AG08396 (cell line): ENCODE measurements around the gene DYNLT2.

Source experiments
- DNase-seq: peaks from one replicate; pipeline ENCODE4 v3.0.0; 2012; ENCODE audit warnings: low spot score, mixed read lengths

Gene DYNLT2

GRCh38 chr6:169751242-169752073 is at the start of gene DYNLT2, which contains the start of gene ERMARD:
TSS of gene DYNLT2 (minus strand) at chr6:169751572. CDS start at chr6:169751458, 114 bp downstream.
TSS of gene ERMARD (plus strand) at chr6:169751622. CDS start at chr6:169751658, 36 bp downstream.
- peak; percentile 96 for DNase-seq

GRCh38 chr6:169800668-169801395 is 49.5 kb upstream of the DYNLT2 start:
- DNase-seq = peak; percentile 75

GRCh38 chr6:169800116-169800667 is 48.8 kb upstream of the DYNLT2 start:
- DNase-seq = no peak

DNA sequence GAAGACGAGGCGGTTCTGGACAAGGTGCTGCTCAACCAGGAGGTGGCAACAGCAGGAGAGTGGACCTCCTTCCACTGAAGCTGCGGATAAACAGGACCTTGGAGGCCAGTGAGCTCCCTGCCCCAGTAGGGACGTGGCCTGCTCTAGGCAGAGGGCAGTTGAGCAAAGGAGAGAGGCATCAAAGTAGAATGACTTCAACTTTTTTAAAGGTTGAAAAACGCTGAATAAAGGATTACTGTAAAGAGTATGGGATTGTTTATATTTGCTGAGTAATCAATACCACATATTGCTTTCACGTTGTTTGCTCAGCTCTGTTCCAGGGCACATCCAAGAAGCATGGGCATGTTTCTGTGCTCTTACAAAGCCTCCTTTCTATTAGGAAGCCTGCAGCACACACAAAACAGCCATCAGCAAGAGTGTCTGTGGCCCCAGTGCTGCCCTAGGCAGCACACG is 48.1 kb upstream of the DYNLT2 start:
- no peak for DNase-seq

- no peak for DNase-seq
Observed at GRCh38 chr6:169798764-169799473, 47.5 kb upstream of the DYNLT2 start.

- DNase-seq = no peak
Observed at GRCh38 chr6:169795196-169795595, 43.8 kb upstream of the DYNLT2 start.

DNA sequence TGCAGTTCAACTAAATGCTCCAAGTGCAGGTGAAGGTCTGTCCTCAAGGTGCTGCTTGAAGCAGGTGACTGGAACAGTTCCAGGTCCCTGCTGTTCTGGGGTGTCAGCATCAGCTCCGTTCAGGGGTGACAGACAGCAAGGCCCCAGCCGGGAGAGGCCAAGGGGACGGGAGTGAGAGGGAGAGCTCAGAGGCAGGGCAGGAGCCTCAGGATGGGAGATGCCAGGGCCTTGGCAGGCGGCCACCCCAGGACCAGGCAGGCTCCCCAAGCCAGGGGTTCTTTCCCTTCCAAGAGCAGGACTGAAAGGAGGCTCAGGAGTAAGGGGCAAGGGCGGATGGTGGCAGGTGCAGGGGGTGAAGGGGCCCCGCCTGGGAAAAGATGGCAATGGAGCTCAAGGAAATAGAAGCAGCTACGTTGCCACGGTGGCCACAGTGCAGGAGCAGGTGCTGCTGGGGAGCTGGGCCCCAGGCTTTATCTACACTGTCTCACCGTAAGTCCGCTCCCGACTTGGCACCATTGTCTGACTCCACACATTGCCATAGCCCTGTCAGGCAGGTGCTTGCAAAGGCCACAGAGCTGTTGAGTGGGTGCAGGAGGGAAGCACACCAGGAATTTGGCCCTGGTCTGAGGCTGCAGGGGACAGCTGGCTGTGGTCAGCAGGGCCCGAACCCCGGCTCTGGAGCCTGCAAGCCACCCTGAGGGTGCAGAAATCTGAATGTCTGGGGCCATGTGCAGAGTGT is 43.1 kb upstream of the DYNLT2 start:
- no peak for DNase-seq

GRCh38 chr6:169793408-169793807 is 42.0 kb upstream of the DYNLT2 start:
- DNase-seq = no peak

GRCh38 chr6:169792306-169793015 is 41.1 kb upstream of the DYNLT2 start:
- DNase-seq = no peak

DNA sequence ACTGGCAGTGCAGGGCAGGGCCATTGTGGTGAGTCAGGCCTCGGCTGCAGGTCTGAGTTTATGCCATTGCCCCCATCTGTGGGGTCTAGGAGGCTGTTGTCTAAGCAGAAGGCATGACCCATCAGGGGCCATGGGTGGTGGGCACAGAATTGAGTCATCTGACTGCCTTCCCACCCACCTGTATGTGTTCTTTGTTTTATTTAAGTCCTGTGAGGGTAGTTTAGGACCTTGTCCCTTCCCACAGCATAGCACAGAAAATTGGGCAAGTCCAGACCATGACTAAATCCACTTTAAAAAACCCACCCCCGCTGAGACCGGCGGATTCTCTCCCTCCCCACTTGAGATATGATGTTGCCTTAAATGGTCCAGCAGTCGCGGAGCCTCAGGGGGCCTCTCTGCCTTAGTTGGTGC is 40.4 kb upstream of the DYNLT2 start:
- DNase-seq = no peak

- DNase-seq = peak; percentile 91
Observed at GRCh38 chr6:169789944-169790927, 38.9 kb upstream of the DYNLT2 start.

GRCh38 chr6:169789146-169789943 is 38.0 kb upstream of the DYNLT2 start:
- DNase-seq = no peak

GRCh38 chr6:169788809-169789145 is 37.4 kb upstream of the DYNLT2 start:
- no peak for DNase-seq

DNA sequence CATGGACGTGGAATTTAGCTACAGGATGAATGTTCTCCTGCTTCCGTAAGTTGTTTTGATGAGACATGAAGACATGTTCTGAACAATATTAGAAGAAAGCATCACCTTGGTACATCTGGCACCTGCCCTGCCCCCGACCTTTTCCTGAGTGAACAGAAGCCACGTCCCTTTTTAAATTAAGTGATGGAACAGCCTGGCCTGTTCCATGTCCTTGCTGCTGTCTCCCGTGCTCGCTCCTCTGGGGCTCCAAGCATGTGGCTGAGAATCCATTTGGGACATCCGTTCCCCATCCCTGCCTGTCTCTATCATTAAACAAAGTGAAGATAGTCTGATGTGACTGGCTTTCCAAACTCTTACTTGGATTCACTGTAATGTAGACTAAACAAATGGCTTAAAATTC is 36.4 kb upstream of the DYNLT2 start:
- DNase-seq = no peak

GRCh38 chr6:169786349-169786748 is 35.0 kb upstream of the DYNLT2 start:
- DNase-seq = no peak

DNA sequence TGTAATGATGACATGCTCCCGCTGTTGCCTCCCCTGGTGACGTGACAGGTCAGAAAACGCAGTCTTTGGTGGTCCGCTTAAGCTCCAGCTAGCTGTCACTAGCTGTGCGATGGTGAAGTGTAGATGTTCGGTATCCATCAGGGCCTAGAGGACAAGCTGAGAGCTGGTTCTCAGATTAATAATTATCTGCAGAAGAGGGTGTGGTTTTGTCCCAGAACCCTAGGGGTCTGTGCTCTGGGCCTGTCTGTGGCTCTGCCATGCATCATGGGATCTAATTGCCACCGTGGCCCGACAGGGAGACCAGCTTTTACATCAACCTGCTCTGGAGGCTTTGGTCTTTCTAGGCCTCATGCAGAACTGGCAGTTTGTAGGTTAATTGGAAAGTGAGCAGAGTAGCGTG is 34.2 kb upstream of the DYNLT2 start:
- DNase-seq = no peak

DNA sequence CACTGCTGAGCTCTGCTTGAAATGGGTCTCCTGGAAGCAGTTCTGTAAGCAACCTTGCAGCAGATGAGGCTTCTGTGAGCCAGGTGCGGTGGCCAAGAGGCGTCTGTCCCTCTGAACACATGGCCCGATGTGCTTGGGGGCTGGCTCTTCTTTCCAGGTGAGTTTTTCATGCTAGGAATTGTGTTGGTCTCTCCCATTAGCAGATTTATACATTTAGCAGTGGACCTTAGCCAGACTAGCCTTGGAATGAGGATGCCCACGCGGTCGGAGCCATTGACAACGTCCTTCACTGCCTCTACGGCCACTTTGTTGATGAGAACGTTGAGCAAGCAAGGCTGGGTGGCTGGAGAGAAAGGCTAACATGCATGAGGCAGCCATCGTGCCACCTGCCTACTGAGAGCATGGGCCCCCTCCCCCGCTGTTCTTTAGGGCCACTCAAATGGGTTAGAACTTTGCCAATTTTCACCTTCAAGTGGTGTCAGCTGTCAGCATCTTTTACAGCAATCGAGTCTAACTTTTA is 33.5 kb upstream of the DYNLT2 start:
- DNase-seq = no peak

DNA sequence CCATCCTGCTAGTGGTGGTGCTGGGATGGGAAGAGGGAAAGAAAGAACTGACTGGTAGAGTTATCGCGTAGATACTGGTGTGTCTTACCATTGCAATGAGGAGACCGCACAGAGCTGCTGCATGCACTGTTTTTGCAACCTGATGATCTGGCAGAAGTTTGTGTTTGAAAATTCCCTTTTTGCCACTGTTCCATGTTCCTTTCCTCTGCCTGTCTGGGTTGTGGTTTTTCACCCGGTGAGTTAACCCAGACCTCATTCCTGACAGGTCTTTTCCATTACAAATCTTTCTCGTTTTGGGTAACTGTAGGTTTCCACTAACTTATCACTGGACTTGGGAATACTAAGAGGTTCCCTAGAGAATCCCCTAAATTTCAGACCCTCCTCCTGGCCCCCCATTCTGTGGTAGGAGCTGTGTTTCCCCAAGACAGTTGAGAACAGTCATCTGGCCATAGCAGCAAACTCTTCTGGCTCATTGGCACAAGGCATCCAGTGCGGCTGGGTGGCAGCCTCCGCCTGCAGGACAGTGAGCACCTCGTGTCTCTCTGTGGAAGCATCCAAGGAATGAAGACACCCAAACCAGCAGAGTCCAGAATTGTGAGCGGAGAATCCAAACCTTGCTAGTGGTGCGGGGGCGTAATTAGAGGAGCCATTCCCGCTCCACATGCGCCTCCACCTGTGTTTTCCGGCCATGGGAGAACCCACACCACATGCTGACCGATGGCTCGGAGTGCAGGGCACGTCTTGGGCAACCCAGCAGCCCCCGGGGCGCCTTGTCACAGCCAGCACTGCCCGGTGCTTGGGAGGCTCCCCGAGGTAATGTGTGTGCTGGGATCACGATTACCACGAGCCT is 32.8 kb upstream of the DYNLT2 start:
- no peak for DNase-seq
